Measurements from ENCODE around the gene EML6. TPM values are rescaled to one million over a fixed set of nuclear protein-coding genes. Genes with fewer than 3 reads are reported as not detected.

The EML6 gene
- total RNA-seq, 2 donors from 2014 or later: 0.46 to 10.7 TPM

GRCh38 chr2:54907663-54908062 is 184.2 kb downstream of the EML6 start:
- TF ChIP-seq POLR2A (IDR thresholded peaks at IDR 0.05) (no peak), POLR2AphosphoS5 (IDR thresholded peaks at IDR 0.05) (no peak), CTCF (IDR thresholded peaks at IDR 0.05) (no peak)
- H3K4me1 ChIP-seq (replicated peaks): no peaks in the 10 kb centered on the region
- DNase-seq (ENCODE audit: low spot score): no peak
- H3K27me3 ChIP-seq (replicated peaks; ENCODE audit: insufficient read depth): no peaks in the 10 kb centered on the region
- no peaks in the 10 kb centered on the region for H3K9me3 ChIP-seq
- 97% methylated on average over 1 of the region's 1 CpG for WGBS
- H3K36me3 ChIP-seq: no peaks in the 10 kb centered on the region
- no peak overlapping the region for H3K27ac ChIP-seq
- intact Hi-C loops (cut with DNase I): loop anchor here (10.0 kb wide), 1 partner anchor 117 kb away; no protein-coding TSS in a partner anchor
- no peak overlapping the region for H3K4me3 ChIP-seq

GRCh38 chr2:54908591-54908990 is 185.1 kb downstream of the EML6 start:
- Histone ChIP-seq H3K9me3 (no peaks in the 10 kb centered on the region), H3K27me3 (replicated peaks; ENCODE audit: insufficient read depth) (no peaks in the 10 kb centered on the region), H3K27ac (no peak overlapping the region), H3K4me3 (no peak overlapping the region), H3K4me1 (replicated peaks) (no peaks in the 10 kb centered on the region), H3K36me3 (no peaks in the 10 kb centered on the region)
- intact Hi-C loops (cut with DNase I): loop anchor here (10.0 kb wide), 1 partner anchor 116 kb away; no protein-coding TSS in a partner anchor
- DNase-seq (ENCODE audit: low spot score): no peak
- no peak for TF ChIP-seq POLR2AphosphoS5 (IDR thresholded peaks at IDR 0.05)
- TF ChIP-seq CTCF (IDR thresholded peaks at IDR 0.05): no peak
- TF ChIP-seq POLR2A (IDR thresholded peaks at IDR 0.05): no peak
- WGBS: 88% methylated on average over 6 of the region's 6 CpGs

GRCh38 chr2:54909001-54909400 is 185.5 kb downstream of the EML6 start:
- DNase-seq (ENCODE audit: low spot score): no peak

GRCh38 chr2:54912305-54912704 is 188.8 kb downstream of the EML6 start:
- Histone ChIP-seq H3K36me3 (no peaks in the 10 kb centered on the region), H3K27me3 (replicated peaks; ENCODE audit: insufficient read depth) (no peaks in the 10 kb centered on the region)

More at GRCh38 chr2:54909001-54909400, 185.5 kb downstream of the EML6 start:
- 87% methylated on average over 3 of the region's 3 CpGs for WGBS
- Histone ChIP-seq H3K4me3 (no peak overlapping the region), H3K27me3 (replicated peaks; ENCODE audit: insufficient read depth) (no peaks in the 10 kb centered on the region), H3K4me1 (replicated peaks) (no peaks in the 10 kb centered on the region), H3K9me3 (no peaks in the 10 kb centered on the region), H3K27ac (no peak overlapping the region), H3K36me3 (no peaks in the 10 kb centered on the region)
- TF ChIP-seq CTCF (IDR thresholded peaks at IDR 0.05) (no peak), POLR2AphosphoS5 (IDR thresholded peaks at IDR 0.05) (no peak), POLR2A (IDR thresholded peaks at IDR 0.05) (no peak)
- intact Hi-C loops (cut with DNase I): loop anchor here (10.0 kb wide), 1 partner anchor 116 kb away; no protein-coding TSS in a partner anchor

More at GRCh38 chr2:54912305-54912704, 188.8 kb downstream of the EML6 start:
- H3K4me3 ChIP-seq: no peak overlapping the region
- WGBS: 95% methylated on average over 4 of the region's 4 CpGs
- DNase-seq (ENCODE audit: low spot score): no peak
- intact Hi-C loops (cut with DNase I): no loop called here
- H3K27ac ChIP-seq: no peak overlapping the region
- no peaks in the 10 kb centered on the region for H3K4me1 ChIP-seq (replicated peaks)
- no peaks in the 10 kb centered on the region for H3K9me3 ChIP-seq
- TF ChIP-seq CTCF (IDR thresholded peaks at IDR 0.05) (no peak), POLR2AphosphoS5 (IDR thresholded peaks at IDR 0.05) (no peak), POLR2A (IDR thresholded peaks at IDR 0.05) (no peak)
